ENCODE results near the gene PSMA5.

Gene PSMA5

DNA sequence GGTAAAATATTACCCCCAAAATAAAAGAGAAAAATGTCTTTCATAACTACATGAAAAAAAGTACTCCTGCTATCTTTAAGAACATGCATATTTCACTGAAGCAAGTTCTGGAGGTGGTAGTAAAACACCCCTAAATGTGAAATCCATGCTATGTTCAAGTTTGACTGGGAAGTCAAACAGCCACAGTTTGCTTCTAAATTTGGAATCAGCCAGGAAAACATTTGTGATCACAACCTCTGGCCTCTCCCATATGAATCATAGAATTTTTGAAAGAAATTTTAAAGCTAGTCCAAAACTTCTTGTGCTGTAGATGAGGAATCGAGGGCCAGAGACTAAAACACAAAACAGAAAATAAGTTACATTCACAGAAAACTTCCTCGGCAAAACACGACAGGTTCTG is 35.1 kb downstream of the PSMA5 start:
- TF ChIP-seq ZNF133 (tag by site-specific recombination; IDR thresholded peaks at IDR 0.05) (no peak), ZBTB1 (tag by site-specific recombination; IDR thresholded peaks at IDR 0.05) (no peak), WT1 (tag by site-specific recombination; IDR thresholded peaks at IDR 0.05) (no peak), SCRT1 (tag by site-specific recombination; IDR thresholded peaks at IDR 0.05; ENCODE audit: borderline replicate concordance) (no peak), ZNF221 (tag by site-specific recombination; IDR thresholded peaks at IDR 0.05; ENCODE audit: borderline replicate concordance) (no peak), ZNF169 (tag by site-specific recombination; IDR thresholded peaks at IDR 0.05) (no peak), ZNF544 (tag by site-specific recombination; IDR thresholded peaks at IDR 0.05) (no peak), ZNF354C (tag by site-specific recombination; IDR thresholded peaks at IDR 0.05; ENCODE audit: borderline replicate concordance, low read depth) (no peak), KLF8 (tag by site-specific recombination; IDR thresholded peaks at IDR 0.05) (no peak), KLF9 (tag by site-specific recombination; IDR thresholded peaks at IDR 0.05; ENCODE audit: low read depth) (no peak), MZF1 (tag by site-specific recombination; IDR thresholded peaks at IDR 0.05; ENCODE audit: borderline replicate concordance) (no peak), ZNF664 (tag by site-specific recombination; IDR thresholded peaks at IDR 0.05) (no peak), PRDM1 (tag by site-specific recombination; IDR thresholded peaks at IDR 0.05) (no peak), ZFHX2 (tag by site-specific recombination; conservative IDR thresholded peaks at IDR 0.05) (no peak), OSR2 (tag by site-specific recombination; IDR thresholded peaks at IDR 0.05) (no peak)
- TF ChIP-seq, protein P1, sequence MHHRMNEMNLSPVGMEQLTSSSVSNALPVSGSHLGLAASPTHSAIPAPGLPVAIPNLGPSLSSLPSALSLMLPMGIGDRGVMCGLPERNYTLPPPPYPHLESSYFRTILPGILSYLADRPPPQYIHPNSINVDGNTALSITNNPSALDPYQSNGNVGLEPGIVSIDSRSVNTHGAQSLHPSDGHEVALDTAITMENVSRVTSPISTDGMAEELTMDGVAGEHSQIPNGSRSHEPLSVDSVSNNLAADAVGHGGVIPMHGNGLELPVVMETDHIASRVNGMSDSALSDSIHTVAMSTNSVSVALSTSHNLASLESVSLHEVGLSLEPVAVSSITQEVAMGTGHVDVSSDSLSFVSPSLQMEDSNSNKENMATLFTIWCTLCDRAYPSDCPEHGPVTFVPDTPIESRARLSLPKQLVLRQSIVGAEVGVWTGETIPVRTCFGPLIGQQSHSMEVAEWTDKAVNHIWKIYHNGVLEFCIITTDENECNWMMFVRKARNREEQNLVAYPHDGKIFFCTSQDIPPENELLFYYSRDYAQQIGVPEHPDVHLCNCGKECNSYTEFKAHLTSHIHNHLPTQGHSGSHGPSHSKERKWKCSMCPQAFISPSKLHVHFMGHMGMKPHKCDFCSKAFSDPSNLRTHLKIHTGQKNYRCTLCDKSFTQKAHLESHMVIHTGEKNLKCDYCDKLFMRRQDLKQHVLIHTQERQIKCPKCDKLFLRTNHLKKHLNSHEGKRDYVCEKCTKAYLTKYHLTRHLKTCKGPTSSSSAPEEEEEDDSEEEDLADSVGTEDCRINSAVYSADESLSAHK (tag by site-specific recombination; IDR thresholded peaks at IDR 0.05): no peak
- TF ChIP-seq, protein P2, sequence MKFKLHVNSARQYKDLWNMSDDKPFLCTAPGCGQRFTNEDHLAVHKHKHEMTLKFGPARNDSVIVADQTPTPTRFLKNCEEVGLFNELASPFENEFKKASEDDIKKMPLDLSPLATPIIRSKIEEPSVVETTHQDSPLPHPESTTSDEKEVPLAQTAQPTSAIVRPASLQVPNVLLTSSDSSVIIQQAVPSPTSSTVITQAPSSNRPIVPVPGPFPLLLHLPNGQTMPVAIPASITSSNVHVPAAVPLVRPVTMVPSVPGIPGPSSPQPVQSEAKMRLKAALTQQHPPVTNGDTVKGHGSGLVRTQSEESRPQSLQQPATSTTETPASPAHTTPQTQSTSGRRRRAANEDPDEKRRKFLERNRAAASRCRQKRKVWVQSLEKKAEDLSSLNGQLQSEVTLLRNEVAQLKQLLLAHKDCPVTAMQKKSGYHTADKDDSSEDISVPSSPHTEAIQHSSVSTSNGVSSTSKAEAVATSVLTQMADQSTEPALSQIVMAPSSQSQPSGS (tag by site-specific recombination; IDR thresholded peaks at IDR 0.05; ENCODE audit: low read depth): no peak
- TF ChIP-seq, protein P3, sequence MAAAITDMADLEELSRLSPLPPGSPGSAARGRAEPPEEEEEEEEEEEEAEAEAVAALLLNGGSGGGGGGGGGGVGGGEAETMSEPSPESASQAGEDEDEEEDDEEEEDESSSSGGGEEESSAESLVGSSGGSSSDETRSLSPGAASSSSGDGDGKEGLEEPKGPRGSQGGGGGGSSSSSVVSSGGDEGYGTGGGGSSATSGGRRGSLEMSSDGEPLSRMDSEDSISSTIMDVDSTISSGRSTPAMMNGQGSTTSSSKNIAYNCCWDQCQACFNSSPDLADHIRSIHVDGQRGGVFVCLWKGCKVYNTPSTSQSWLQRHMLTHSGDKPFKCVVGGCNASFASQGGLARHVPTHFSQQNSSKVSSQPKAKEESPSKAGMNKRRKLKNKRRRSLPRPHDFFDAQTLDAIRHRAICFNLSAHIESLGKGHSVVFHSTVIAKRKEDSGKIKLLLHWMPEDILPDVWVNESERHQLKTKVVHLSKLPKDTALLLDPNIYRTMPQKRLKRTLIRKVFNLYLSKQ (tag by site-specific recombination; IDR thresholded peaks at IDR 0.05; ENCODE audit: borderline replicate concordance): no peak
- H3K4me3 ChIP-seq (ENCODE audit: low read depth, low read length): no peak overlapping the region
- H3K27ac ChIP-seq (ENCODE audit: extremely low read depth, low read depth, low read length): no peak overlapping the region
- POLR2A ChIA-PET: no interaction called here
- CTCF ChIA-PET: interaction anchor here (0.7 to 4.7 kb wide), 3 partner anchors 8 to 137 kb away, joined by 4 to 23 read pairs (median 7); no protein-coding TSS in a partner anchor
- H3K36me3 ChIP-seq (ENCODE audit: control insufficient read depth in 2 of 2, insufficient read depth in 1 of 2, low read length in 2 of 2): peaks cover 0 to 4% of the 10 kb centered on the region in 2 experiments; a peak in 1 of 3 replicates
- peaks cover 12% of the 10 kb centered on the region for H3K4me1 ChIP-seq (ENCODE audit: control insufficient read depth, insufficient read depth, low read length)
- H3K9me3 ChIP-seq (ENCODE audit: control insufficient read depth, insufficient read depth, low read depth, low read length): no peaks in the 10 kb centered on the region

DNA sequence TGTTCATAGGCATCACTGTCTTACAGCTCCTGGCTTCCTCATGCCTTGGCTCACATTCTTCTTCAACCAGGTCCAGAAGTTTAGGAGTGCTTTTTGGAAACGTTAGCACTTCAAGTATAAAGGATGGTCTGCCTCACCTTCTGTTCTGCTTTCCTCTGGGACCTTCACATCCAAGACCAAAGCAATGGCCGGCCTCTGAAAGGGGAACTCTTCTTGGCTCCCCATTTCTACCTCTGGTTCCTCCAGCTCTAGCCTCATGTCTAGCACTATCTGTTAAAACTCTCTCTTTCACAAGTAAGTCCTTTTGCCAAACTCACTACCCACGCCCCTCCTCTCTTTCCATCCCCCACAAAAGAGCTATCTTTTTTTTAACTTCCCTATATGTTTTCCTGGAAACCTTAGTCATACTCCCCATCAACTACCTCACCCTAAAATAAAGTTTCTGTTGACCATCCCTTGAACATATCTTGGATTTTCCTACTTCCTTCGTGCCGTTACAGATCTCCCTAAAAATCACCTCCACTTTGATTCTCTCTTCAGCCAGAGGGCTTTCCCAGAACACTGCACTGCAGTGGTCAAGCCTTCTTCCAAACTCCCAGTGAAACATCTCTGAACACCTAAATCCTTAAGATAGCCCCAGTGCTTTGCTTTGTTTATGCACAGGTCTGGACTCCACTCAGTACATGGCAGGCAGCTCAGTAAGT is 36.5 kb downstream of the PSMA5 start:
- Histone ChIP-seq H3K4me3 (ENCODE audit: low read depth, low read length) (no peak overlapping the region), H3K27ac (ENCODE audit: extremely low read depth, low read depth, low read length) (no peak overlapping the region), H3K36me3 (ENCODE audit: control insufficient read depth in 2 of 2, insufficient read depth in 1 of 2, low read length in 2 of 2) (peaks cover 0 to 4% of the 10 kb centered on the region in 2 experiments; a peak in 1 of 3 replicates), H3K9me3 (ENCODE audit: control insufficient read depth, insufficient read depth, low read depth, low read length) (no peaks in the 10 kb centered on the region), H3K4me1 (ENCODE audit: control insufficient read depth, insufficient read depth, low read length) (peaks cover 15% of the 10 kb centered on the region; the same call in 1 of the 2 replicates)
- ChIA-PET POLR2A (interaction anchor here (0.6 kb wide), 1 partner anchor 14 kb away, joined by 4 read pairs; no protein-coding TSS in a partner anchor), CTCF (interaction anchor here (1.7 to 4.7 kb wide), 2 partner anchors 9 to 112 kb away, joined by 9 to 23 read pairs; no protein-coding TSS in a partner anchor)
- TF ChIP-seq ZNF560 (tag by site-specific recombination; IDR thresholded peaks at IDR 0.05; ENCODE audit: borderline replicate concordance): no peak
- TF ChIP-seq OVOL3 (tag by site-specific recombination; IDR thresholded peaks at IDR 0.05): no peak
- TF ChIP-seq ZNF174 (tag by site-specific recombination; IDR thresholded peaks at IDR 0.05): no peak
- no peak for TF ChIP-seq SCRT2 (tag by site-specific recombination; IDR thresholded peaks at IDR 0.05)
- no peak for TF ChIP-seq MZF1 (tag by site-specific recombination; IDR thresholded peaks at IDR 0.05; ENCODE audit: borderline replicate concordance)
- 0 out of 2 replicates have a peak, but pooled peaks have one; percentile 34 for TF ChIP-seq PRDM1 (tag by site-specific recombination; IDR thresholded peaks at IDR 0.05)

Data from HEK293 (cell line).